GM12873 (cell line): ENCODE measurements around the gene PYGB.

Source experiments
- CTCF ChIP-seq: IDR thresholded peaks from 2 replicates; pipeline ENCODE4 v1.5.1; 2012; ENCODE audit warnings: low read depth, mild to moderate bottlenecking, moderate library complexity, low read length, control low read depth; ENCODE audit not compliant: insufficient read depth; ENCODE audit errors: missing control alignments

PYGB gene

GRCh38 chr20:25339608-25340007 is 91.7 kb downstream of the PYGB start:
- no peak for TF ChIP-seq CTCF

GRCh38 chr20:25340380-25340779 is 92.5 kb downstream of the PYGB start:
- no peak for TF ChIP-seq CTCF

GRCh38 chr20:25341716-25342680 is 94.1 kb downstream of the PYGB start:
- no peak for TF ChIP-seq CTCF

GRCh38 chr20:25344634-25345033 is 96.7 kb downstream of the PYGB start:
- TF ChIP-seq CTCF, result no peak

- TF ChIP-seq CTCF, result no peak
Observed at GRCh38 chr20:25345721-25346120, 97.8 kb downstream of the PYGB start.

GRCh38 chr20:25346349-25346748 is 98.5 kb downstream of the PYGB start:
- TF ChIP-seq CTCF, result no peak
